Activated CD8-positive, alpha-beta memory T cell treated with anti-CD3 and anti-CD28 coated beads for 36 hours (primary cell): ENCODE measurements around the gene SPOCK3. TPM values are rescaled to one million over a fixed set of nuclear protein-coding genes. Genes with fewer than 3 reads are reported as not detected.

Experiments
- CTCF ChIA-PET: fragments of 350-600 bp; sonication (Branson Sonifier 250); formaldehyde crosslinking; loops from one replicate; lab custom pipeline; 2021; ENCODE audit warnings: antibody characterized with exemption; lab: Charles Lee
- POLR2A ChIA-PET: fragments of 350-600 bp; sonication (Branson Sonifier 250); formaldehyde crosslinking; loops from one replicate; lab custom pipeline; 2021; ENCODE audit warnings: antibody characterized with exemption; lab: Charles Lee
- total RNA-seq, 2 experiments: library from RNA; stranded (reverse); gene quantifications; one replicate each; pipeline ENCODE4 v1.2.3, GENCODE V29; 2021

SPOCK3 gene
- total RNA-seq, 2 experiments from 2014 or later = not detected

- CTCF ChIA-PET = no interaction called here
- POLR2A ChIA-PET = no interaction called here
These were observed 51.3 kb downstream of the SPOCK3 start for GRCh38 chr4:167183036-167183435.

- CTCF ChIA-PET = no interaction called here
These were observed 56.4 kb downstream of the SPOCK3 start for GRCh38 chr4:167177925-167178324.

DNA sequence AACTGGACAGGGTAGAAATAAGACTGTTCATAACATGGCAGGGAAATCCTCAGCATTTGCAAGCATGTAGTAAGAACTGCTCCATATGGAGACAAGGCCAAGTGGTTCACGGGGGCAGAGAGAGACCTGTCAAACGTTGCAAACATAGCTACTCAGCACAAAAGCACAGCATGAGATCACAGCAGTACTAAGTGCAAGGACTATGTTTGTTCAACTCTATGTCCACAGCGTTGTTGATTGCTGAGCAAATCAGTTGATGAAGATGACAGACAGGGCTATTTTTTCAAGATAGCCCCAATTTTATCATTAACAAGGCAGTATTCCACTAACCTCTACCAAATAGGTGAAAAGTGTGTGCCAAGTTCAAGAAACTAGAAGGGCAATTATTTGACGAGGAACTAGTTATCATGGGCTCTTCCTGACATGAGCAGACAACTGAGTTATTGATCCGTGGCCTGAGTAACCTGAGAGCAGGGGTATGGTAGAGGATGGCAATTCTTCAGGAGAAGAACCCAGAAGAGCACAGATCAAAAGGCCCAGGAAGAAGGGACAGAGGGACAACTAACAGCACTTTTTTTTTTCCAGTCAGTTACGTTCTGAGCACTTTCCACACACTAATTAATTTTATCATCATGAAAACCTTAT is 57.4 kb downstream of the SPOCK3 start:
- ChIA-PET POLR2A (no interaction called here), CTCF (no interaction called here)

More at GRCh38 chr4:167177925-167178324, 56.4 kb downstream of the SPOCK3 start:
- POLR2A ChIA-PET = no interaction called here

DNA sequence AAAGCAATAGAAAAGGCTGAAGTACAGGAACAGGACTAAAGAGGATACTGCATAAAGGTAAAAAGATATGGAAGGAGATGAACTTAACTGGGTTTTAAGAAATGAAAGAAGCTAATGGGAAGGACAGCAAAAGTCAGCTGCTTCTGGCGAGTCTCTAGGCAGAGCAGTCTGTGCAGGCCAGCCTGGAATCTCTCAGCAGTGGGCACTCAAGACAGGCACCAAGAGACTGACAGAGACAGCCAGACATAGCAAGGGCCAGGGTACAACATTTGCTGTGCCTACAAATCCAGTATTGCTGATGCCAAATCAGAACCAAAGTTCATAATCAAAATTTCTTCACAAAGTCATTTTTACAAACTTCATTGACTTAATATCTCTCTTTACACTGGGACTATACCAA is 62.4 kb downstream of the SPOCK3 start:
- CTCF ChIA-PET = no interaction called here
- POLR2A ChIA-PET = no interaction called here

- POLR2A ChIA-PET = no interaction called here
- CTCF ChIA-PET = no interaction called here
These were observed 65.7 kb downstream of the SPOCK3 start for GRCh38 chr4:167168611-167169010.

DNA sequence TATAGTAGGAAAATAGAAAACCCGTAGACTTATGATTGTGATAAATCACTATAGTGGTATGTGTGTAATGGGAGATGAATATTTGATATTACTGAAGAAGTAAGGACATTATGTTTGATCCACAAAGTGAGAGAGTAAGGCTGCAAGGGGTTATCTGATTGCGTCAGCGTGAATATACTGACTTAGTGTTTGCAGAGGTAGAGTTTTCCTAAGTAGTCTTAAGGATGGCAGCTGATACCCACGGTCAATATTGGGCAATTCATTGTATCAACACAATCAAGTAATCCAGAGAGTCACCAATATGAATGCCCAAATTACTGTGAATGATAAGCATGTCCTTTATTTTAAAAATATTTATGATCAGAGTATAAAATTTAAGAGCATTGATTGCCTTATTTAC is 83.7 kb downstream of the SPOCK3 start:
- POLR2A ChIA-PET = no interaction called here
- CTCF ChIA-PET = no interaction called here

GRCh38 chr4:167144605-167145004 is 89.7 kb downstream of the SPOCK3 start:
- POLR2A ChIA-PET = no interaction called here
- CTCF ChIA-PET = interaction anchor here (0.6 kb wide), 1 partner anchor 255 kb away, joined by 3 read pairs; no protein-coding TSS in a partner anchor

- ChIA-PET CTCF (no interaction called here), POLR2A (no interaction called here)
These were observed 91.3 kb downstream of the SPOCK3 start for GRCh38 chr4:167143018-167143417.

- POLR2A ChIA-PET = no interaction called here
- CTCF ChIA-PET = no interaction called here
These were observed 98.0 kb downstream of the SPOCK3 start for GRCh38 chr4:167136270-167136669.

- ChIA-PET CTCF (no interaction called here), POLR2A (no interaction called here)
These were observed 105.1 kb downstream of the SPOCK3 start for GRCh38 chr4:167129146-167129545.

DNA sequence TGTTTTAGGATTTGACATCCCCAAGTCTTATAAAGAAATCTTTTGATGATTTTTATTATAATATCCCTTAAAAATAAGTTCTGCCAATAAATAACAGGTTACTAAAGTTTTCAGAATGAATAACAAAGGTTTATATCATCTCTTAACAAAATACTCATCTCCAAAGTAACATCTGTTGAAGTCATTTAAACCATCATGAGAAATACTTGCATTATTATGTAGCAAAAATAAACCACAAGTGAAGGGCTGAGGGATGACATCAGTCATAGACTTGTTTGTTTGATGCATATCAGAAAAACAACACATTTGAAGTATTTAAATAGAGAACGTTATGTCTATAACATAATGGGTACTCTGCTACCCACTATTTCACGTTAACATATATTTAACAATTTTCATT is 114.9 kb downstream of the SPOCK3 start:
- POLR2A ChIA-PET = no interaction called here

DNA sequence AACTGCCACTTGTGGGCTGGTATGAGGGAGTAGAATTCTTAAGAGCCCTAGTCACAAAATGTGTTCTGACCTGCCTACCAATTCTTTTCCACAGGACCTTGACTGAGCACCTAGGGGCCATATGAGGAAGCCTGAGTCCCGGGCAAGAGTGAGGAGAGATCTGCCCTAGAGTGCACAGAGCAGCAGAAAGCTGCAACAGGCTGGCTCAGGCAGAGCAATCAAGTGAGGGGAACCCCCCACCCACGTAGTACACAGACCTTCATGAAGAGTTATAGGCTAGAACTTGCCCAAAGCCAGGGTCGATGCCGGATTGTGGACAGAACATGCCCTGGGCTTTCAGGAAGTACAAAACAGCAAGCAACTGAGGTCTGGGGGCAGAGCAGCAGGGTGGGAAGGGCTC is 117.0 kb downstream of the SPOCK3 start:
- ChIA-PET POLR2A (no interaction called here), CTCF (no interaction called here)

More for the DNA sequence above, 114.9 kb downstream of the SPOCK3 start:
- CTCF ChIA-PET = no interaction called here

GRCh38 chr4:167114416-167114971 is 119.8 kb downstream of the SPOCK3 start:
- POLR2A ChIA-PET = no interaction called here
- CTCF ChIA-PET = no interaction called here

- CTCF ChIA-PET = no interaction called here
- POLR2A ChIA-PET = no interaction called here
These were observed 122.7 kb downstream of the SPOCK3 start for GRCh38 chr4:167111622-167112021.

- POLR2A ChIA-PET = no interaction called here
- CTCF ChIA-PET = no interaction called here
These were observed 123.2 kb downstream of the SPOCK3 start for GRCh38 chr4:167111092-167111491.

- ChIA-PET POLR2A (no interaction called here), CTCF (no interaction called here)
These were observed 124.4 kb downstream of the SPOCK3 start for GRCh38 chr4:167109859-167110258.

GRCh38 chr4:167105857-167106256 is 128.4 kb downstream of the SPOCK3 start:
- ChIA-PET CTCF (no interaction called here), POLR2A (no interaction called here)

GRCh38 chr4:167102475-167102874 is 131.8 kb downstream of the SPOCK3 start:
- CTCF ChIA-PET = interaction anchor here (0.6 to 0.7 kb wide), 2 partner anchors 16 to 1753 kb away, joined by 3 read pairs; no protein-coding TSS in a partner anchor
- POLR2A ChIA-PET = no interaction called here

- ChIA-PET CTCF (no interaction called here), POLR2A (no interaction called here)
These were observed 133.3 kb downstream of the SPOCK3 start for GRCh38 chr4:167101035-167101434.

- POLR2A ChIA-PET = no interaction called here
- CTCF ChIA-PET = no interaction called here
These were observed 134.2 kb downstream of the SPOCK3 start for GRCh38 chr4:167100120-167100519.

DNA sequence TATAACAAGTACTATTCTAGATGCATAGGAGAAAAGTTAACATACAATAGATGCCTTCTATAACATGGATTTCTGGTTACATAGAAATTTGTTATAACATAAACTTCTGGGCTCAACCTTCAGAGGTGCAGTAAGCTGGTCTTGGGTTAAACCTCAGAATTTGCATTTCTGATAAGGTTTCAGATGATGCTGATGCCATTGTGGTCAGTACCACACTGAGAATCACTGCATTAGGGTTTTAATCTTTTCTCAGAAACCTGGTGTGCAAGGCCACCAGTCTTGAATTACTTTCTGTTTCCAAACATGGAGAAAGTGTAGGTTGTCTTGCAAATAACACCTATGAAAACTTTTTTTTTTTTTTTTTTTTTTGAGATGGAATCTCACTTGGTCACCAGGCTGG is 146.2 kb downstream of the SPOCK3 start:
- ChIA-PET CTCF (no interaction called here), POLR2A (no interaction called here)
